WTC11 (cell line): ENCODE results near the gene IL1R1. TPM values are rescaled to one million over a fixed set of nuclear protein-coding genes. Genes with fewer than 3 reads are reported as not detected.

Experiments
- ATAC-seq: fragments of 200-7000 bp; cut with Tn5 transposase; 2 replicates; pipeline ENCODE4 v1.10.0; 2021; ENCODE audit warnings: mild to moderate bottlenecking, moderate library complexity
- CTCF ChIA-PET: fragments of 300-600 bp; sonication (Branson Sonifier 250); formaldehyde crosslinking; loops from one replicate; lab custom pipeline; 2021; ENCODE audit warnings: antibody characterized with exemption; lab: Charles Lee
- POLR2A ChIA-PET: fragments of 350-600 bp; sonication (Branson Sonifier 250); formaldehyde crosslinking; loops from one replicate; lab custom pipeline; 2021; ENCODE audit warnings: antibody characterized with exemption; lab: Charles Lee
- DNase-seq: peaks from one replicate; pipeline ENCODE4 v3.0.0; 2021; ENCODE audit warnings: low spot score
- H3K27ac Mint-ChIP-seq: 2 replicates; pipeline ENCODE4 v1.8.0; 2021; ENCODE audit warnings: mixed read lengths
- H3K27me3 Mint-ChIP-seq: 2 replicates; pipeline ENCODE4 v1.8.0; 2021; ENCODE audit warnings: low read depth, mild to moderate bottlenecking, moderate library complexity, mixed read lengths
- H3K36me3 Mint-ChIP-seq: 2 replicates; pipeline ENCODE4 v1.8.0; 2021; ENCODE audit warnings: mixed read lengths
- H3K4me1 Mint-ChIP-seq: 2 replicates; pipeline ENCODE4 v1.8.0; 2022; ENCODE audit warnings: mixed read lengths
- H3K4me3 Mint-ChIP-seq: 2 replicates; pipeline ENCODE4 v1.8.0; 2021; ENCODE audit warnings: mild to moderate bottlenecking, moderate library complexity, mixed read lengths
- H3K9me3 Mint-ChIP-seq: 2 replicates; pipeline ENCODE4 v1.8.0; 2021; ENCODE audit warnings: mixed read lengths
- CBFB ChIP-seq: sonication (generic); formaldehyde crosslinking; IDR thresholded peaks from 2 replicates; pipeline ENCODE4 v1.8.1; 2022; ENCODE audit warnings: mild to moderate bottlenecking, low read depth, missing genetic modification reagents
- CDX4 ChIP-seq: fragments of 250-450 bp; sonication (Bioruptor Pico); IDR thresholded peaks from 2 replicates; pipeline ENCODE4 v1.9.0; 2021; ENCODE audit warnings: moderate library complexity, mild to moderate bottlenecking, inconsistent platforms, borderline replicate concordance
- CREB1 ChIP-seq: sonication (generic); formaldehyde crosslinking; IDR thresholded peaks from 2 replicates; pipeline ENCODE4 v1.8.0; 2023; ENCODE audit warnings: mild to moderate bottlenecking, missing genetic modification reagents
- ETV6 ChIP-seq: sonication (generic); formaldehyde crosslinking; IDR thresholded peaks from 2 replicates; pipeline ENCODE4 v1.8.1; 2022; ENCODE audit warnings: mild to moderate bottlenecking, missing genetic modification reagents
- FOXK1 ChIP-seq: sonication (generic); formaldehyde crosslinking; IDR thresholded peaks from 2 replicates; pipeline ENCODE4 v1.8.0; 2022; ENCODE audit warnings: mild to moderate bottlenecking, moderate library complexity, missing genetic modification reagents
- GABPB1 ChIP-seq: sonication (generic); formaldehyde crosslinking; IDR thresholded peaks from 2 replicates; pipeline ENCODE4 v1.8.1; 2023; ENCODE audit warnings: mild to moderate bottlenecking, missing genetic modification reagents
- GTF2I ChIP-seq: fragments of 250-450 bp; sonication (Bioruptor Pico); conservative IDR thresholded peaks from 2 replicates; pipeline ENCODE4 v1.4.0; 2021; ENCODE audit warnings: mild to moderate bottlenecking
- IRF2 ChIP-seq: sonication (generic); formaldehyde crosslinking; IDR thresholded peaks from 2 replicates; pipeline ENCODE4 v1.8.0; 2022; ENCODE audit warnings: low read depth, missing genetic modification reagents, borderline replicate concordance
- KAT7 ChIP-seq: sonication (generic); formaldehyde crosslinking; IDR thresholded peaks from 2 replicates; pipeline ENCODE4 v1.8.1; 2023; ENCODE audit warnings: missing genetic modification reagents, mild to moderate bottlenecking, borderline replicate concordance
- MLX ChIP-seq: sonication (generic); formaldehyde crosslinking; IDR thresholded peaks from 2 replicates; pipeline ENCODE4 v1.8.1; 2023; ENCODE audit warnings: mild to moderate bottlenecking, missing genetic modification reagents, moderate library complexity
- MYBL2 ChIP-seq: sonication (generic); formaldehyde crosslinking; IDR thresholded peaks from 2 replicates; pipeline ENCODE4 v1.8.1; 2023; ENCODE audit warnings: mild to moderate bottlenecking, moderate library complexity, missing genetic modification reagents
- NR3C1 ChIP-seq: sonication (generic); formaldehyde crosslinking; conservative IDR thresholded peaks from 2 replicates; pipeline ENCODE4 v1.8.1; 2023; ENCODE audit warnings: low read depth, mild to moderate bottlenecking, missing genetic modification reagents
- OVOL2 ChIP-seq: fragments of 250-450 bp; sonication (Bioruptor Pico); IDR thresholded peaks from 2 replicates; pipeline ENCODE4 v1.9.0; 2021; ENCODE audit warnings: mild to moderate bottlenecking, borderline replicate concordance
- RELA ChIP-seq: sonication (generic); formaldehyde crosslinking; IDR thresholded peaks from 2 replicates; pipeline ENCODE4 v1.8.1; 2022; ENCODE audit warnings: missing genetic modification reagents, mild to moderate bottlenecking, borderline replicate concordance
- RORB ChIP-seq: fragments of 250-450 bp; sonication (Bioruptor Pico); IDR thresholded peaks from 2 replicates; pipeline ENCODE4 v1.9.0; 2021; ENCODE audit warnings: mild to moderate bottlenecking
- SMAD4 ChIP-seq: sonication (generic); formaldehyde crosslinking; IDR thresholded peaks from 2 replicates; pipeline ENCODE4 v1.8.0; 2022; ENCODE audit warnings: mild to moderate bottlenecking, missing genetic modification reagents
- TCF7 ChIP-seq: sonication (generic); formaldehyde crosslinking; IDR thresholded peaks from 2 replicates; pipeline ENCODE4 v1.8.0; 2022; ENCODE audit warnings: mild to moderate bottlenecking, low read depth, missing genetic modification reagents, moderate library complexity
- TEAD1 ChIP-seq: sonication (generic); formaldehyde crosslinking; IDR thresholded peaks from 2 replicates; pipeline ENCODE4 v1.8.0; 2022; ENCODE audit warnings: mild to moderate bottlenecking, missing genetic modification reagents
- TP53 ChIP-seq: sonication (generic); formaldehyde crosslinking; IDR thresholded peaks from 2 replicates; pipeline ENCODE4 v1.8.1; 2023; ENCODE audit warnings: mild to moderate bottlenecking, missing genetic modification reagents
- USF1 ChIP-seq: sonication (generic); formaldehyde crosslinking; IDR thresholded peaks from 2 replicates; pipeline ENCODE4 v1.8.0; 2022; ENCODE audit warnings: mild to moderate bottlenecking, missing genetic modification reagents
- USF2 ChIP-seq: sonication (generic); formaldehyde crosslinking; IDR thresholded peaks from 2 replicates; pipeline ENCODE4 v1.8.1; 2023; ENCODE audit warnings: mild to moderate bottlenecking, missing genetic modification reagents, moderate library complexity
- ZNF232 ChIP-seq: sonication (generic); formaldehyde crosslinking; IDR thresholded peaks from 2 replicates; pipeline ENCODE4 v1.8.0; 2022; ENCODE audit warnings: mild to moderate bottlenecking, missing genetic modification reagents
- ZNF317 ChIP-seq: sonication (generic); formaldehyde crosslinking; IDR thresholded peaks from 2 replicates; pipeline ENCODE4 v1.8.1; 2023; ENCODE audit warnings: low read depth, mild to moderate bottlenecking, moderate library complexity, missing genetic modification reagents, borderline replicate concordance
- ZNF416 ChIP-seq: fragments of 250-450 bp; sonication (Bioruptor Pico); IDR thresholded peaks from 2 replicates; pipeline ENCODE4 v1.9.0; 2021; ENCODE audit warnings: mild to moderate bottlenecking, inconsistent platforms
- total RNA-seq: library from RNA; stranded (reverse); gene quantifications from 3 replicates; pipeline ENCODE4 v1.2.3, GENCODE V29; 2021

The IL1R1 gene
- total RNA-seq, 1 experiment from 2014 or later: 0.37 TPM

- TF ChIP-seq CDX4 (CRISPR knock-in tag) (no peak), GTF2I (no peak), ZNF416 (CRISPR knock-in tag) (no peak), CBFB (CRISPR knock-in tag) (no peak), MYBL2 (no peak), TEAD1 (CRISPR knock-in tag) (no peak), TCF7 (CRISPR knock-in tag) (no peak), SMAD4 (CRISPR knock-in tag) (no peak), GABPB1 (no peak), ETV6 (CRISPR knock-in tag) (no peak), FOXK1 (CRISPR knock-in tag) (no peak), USF2 (CRISPR knock-in tag) (no peak), ZNF232 (CRISPR knock-in tag) (no peak), IRF2 (CRISPR knock-in tag) (no peak), RELA (CRISPR knock-in tag) (no peak)
These were observed 36.5 kb downstream of the IL1R1 start (continued) for GRCh38 chr2:102179061-102179460.

- Mint-ChIP-seq H3K36me3 (no peaks in the 10 kb centered on the region), H3K4me3 (no peak overlapping the region), H3K4me1 (0 out of 2 replicates have a peak, but pooled peaks cover 3% of the 10 kb centered on the region), H3K9me3 (no peaks in the 10 kb centered on the region), H3K27ac (no peak overlapping the region), H3K27me3 (no peaks in the 10 kb centered on the region)
- ATAC-seq: 0 out of 2 replicates have a peak, but pooled peaks have one; percentile 36
- ChIA-PET CTCF (interaction anchor here (0.7 to 1.1 kb wide), 4 partner anchors 13 to 174 kb away, joined by 3 to 4 read pairs (median 4); no protein-coding TSS in a partner anchor), POLR2A (no interaction called here)
- no peak for TF ChIP-seq KAT7 (CRISPR knock-in tag)
- no peak for TF ChIP-seq USF1 (CRISPR knock-in tag)
- no peak for TF ChIP-seq NR3C1
- TF ChIP-seq OVOL2 (CRISPR knock-in tag): no peak
- TF ChIP-seq ZNF317 (CRISPR knock-in tag): no peak
- no peak for TF ChIP-seq RORB (CRISPR knock-in tag)
- no peak for TF ChIP-seq CREB1 (CRISPR knock-in tag)
- no peak for DNase-seq
These were observed 37.5 kb downstream of the IL1R1 start for GRCh38 chr2:102179788-102180686.

GRCh38 chr2:102180687-102180999 is 38.1 kb downstream of the IL1R1 start:
- Mint-ChIP-seq H3K27me3 (peaks cover 4% of the 10 kb centered on the region), H3K4me1 (0 out of 2 replicates have a peak, but pooled peaks cover 3% of the 10 kb centered on the region), H3K36me3 (no peaks in the 10 kb centered on the region), H3K4me3 (no peak overlapping the region), H3K9me3 (no peaks in the 10 kb centered on the region), H3K27ac (no peak overlapping the region)
- DNase-seq (no peak), ATAC-seq (no peak)
- POLR2A ChIA-PET: no interaction called here
- TF ChIP-seq TP53 (CRISPR knock-in tag) (no peak), MLX (CRISPR knock-in tag) (no peak)
- CTCF ChIA-PET: interaction anchor here (0.9 to 1.1 kb wide), 2 partner anchors 71 to 175 kb away, joined by 3 to 4 read pairs; no protein-coding TSS in a partner anchor
